Mucosa of rectum (tissue), 2 donors: ENCODE data around the gene COL4A5.

Source experiments
- H3K27ac ChIP-seq, 2 donors: one replicate each; pipeline ENCODE4 v1.7.0; 2013; ENCODE audit warnings: inconsistent platforms in 2 of 2, low read depth in 2 of 2, low read length in 2 of 2
- H3K27me3 ChIP-seq, 2 donors: one replicate each; pipeline ENCODE4 v1.7.0; 2013; ENCODE audit warnings: low read length in 2 of 2; ENCODE audit not compliant: control insufficient read depth in 2 of 2, insufficient read depth in 2 of 2
- H3K36me3 ChIP-seq, 2 donors: one replicate each; pipeline ENCODE4 v1.7.0; 2013; ENCODE audit warnings: low read length in 2 of 2; ENCODE audit not compliant: control insufficient read depth in 2 of 2, insufficient read depth in 2 of 2
- H3K4me1 ChIP-seq, 2 donors: one replicate each; pipeline ENCODE4 v1.7.0; 2013; ENCODE audit warnings: low read length in 2 of 2, mild to moderate bottlenecking in 1 of 2; ENCODE audit not compliant: control insufficient read depth in 2 of 2, insufficient read depth in 2 of 2
- H3K4me3 ChIP-seq, 2 donors: one replicate each; pipeline ENCODE4 v1.7.0; 2013; ENCODE audit warnings: low read length in 2 of 2
- H3K9ac ChIP-seq, 2 donors: one replicate each; pipeline ENCODE4 v1.7.0; 2013; ENCODE audit warnings: low read length in 2 of 2, low read depth in 1 of 2, mild to moderate bottlenecking in 1 of 2
- H3K9me3 ChIP-seq, 2 donors: one replicate each; pipeline ENCODE4 v1.7.0; 2013; ENCODE audit warnings: low read length in 2 of 2; ENCODE audit not compliant: control insufficient read depth in 2 of 2
- donor health status: healthy.
- donor health status: Normal muscosa, but diverticular disease.

COL4A5 gene

GRCh38 chrX:108702530-108702929 lies 262.9 kb downstream of the COL4A5 start:
- Histone ChIP-seq H3K27me3 (no peaks in the 10 kb centered on the region), H3K4me3 (no peak overlapping the region), H3K9me3 (no peaks in the 10 kb centered on the region), H3K27ac (no peak overlapping the region), H3K9ac (no peak overlapping the region), H3K36me3 (no peaks in the 10 kb centered on the region), H3K4me1 (no peaks in the 10 kb centered on the region)

GRCh38 chrX:108704839-108705238 lies 265.2 kb downstream of the COL4A5 start:
- H3K4me1 ChIP-seq: no peaks in the 10 kb centered on the region
- no peaks in the 10 kb centered on the region for H3K9me3 ChIP-seq
- H3K36me3 ChIP-seq: no peaks in the 10 kb centered on the region
- H3K27ac ChIP-seq: no peak overlapping the region
- no peak overlapping the region for H3K4me3 ChIP-seq
- H3K27me3 ChIP-seq: no peaks in the 10 kb centered on the region
- H3K9ac ChIP-seq: no peak overlapping the region

- Histone ChIP-seq H3K36me3 (no peaks in the 10 kb centered on the region), H3K27me3 (no peaks in the 10 kb centered on the region), H3K9ac (no peak overlapping the region), H3K4me3 (no peak overlapping the region), H3K9me3 (no peaks in the 10 kb centered on the region), H3K27ac (no peak overlapping the region), H3K4me1 (no peaks in the 10 kb centered on the region)
Measured at GRCh38 chrX:108712886-108713285, 273.2 kb downstream of the COL4A5 start.

- H3K27me3 ChIP-seq: peaks cover 0 to 3% of the 10 kb centered on the region in 2 donors
- no peaks in the 10 kb centered on the region for H3K36me3 ChIP-seq
- no peak overlapping the region for H3K4me3 ChIP-seq
- H3K4me1 ChIP-seq: no peaks in the 10 kb centered on the region
- H3K9me3 ChIP-seq: no peaks in the 10 kb centered on the region
- no peak overlapping the region for H3K27ac ChIP-seq
- no peak overlapping the region for H3K9ac ChIP-seq
Measured at GRCh38 chrX:108722561-108722960, 282.9 kb downstream of the COL4A5 start.

- no peaks in the 10 kb centered on the region for H3K9me3 ChIP-seq
- no peak overlapping the region for H3K9ac ChIP-seq
- H3K36me3 ChIP-seq: no peaks in the 10 kb centered on the region
- H3K4me1 ChIP-seq: no peaks in the 10 kb centered on the region
- peaks cover 0 to 9% of the 10 kb centered on the region in 2 donors for H3K27me3 ChIP-seq
- H3K4me3 ChIP-seq: no peak overlapping the region
- H3K27ac ChIP-seq: no peak overlapping the region
Measured at GRCh38 chrX:108726748-108727147, 287.1 kb downstream of the COL4A5 start.

GRCh38 chrX:108731153-108731552 lies 291.5 kb downstream of the COL4A5 start:
- H3K9me3 ChIP-seq: no peaks in the 10 kb centered on the region
- no peaks in the 10 kb centered on the region for H3K4me1 ChIP-seq
- no peaks in the 10 kb centered on the region for H3K36me3 ChIP-seq
- H3K27me3 ChIP-seq: peaks cover 15 to 23% of the 10 kb centered on the region in 2 donors
- no peak overlapping the region for H3K9ac ChIP-seq
- no peak overlapping the region for H3K4me3 ChIP-seq
- no peak overlapping the region for H3K27ac ChIP-seq

- Histone ChIP-seq H3K4me3 (no peak overlapping the region), H3K27ac (no peak overlapping the region), H3K27me3 (peaks cover 15 to 27% of the 10 kb centered on the region in 2 donors), H3K36me3 (no peaks in the 10 kb centered on the region), H3K9ac (no peak overlapping the region), H3K4me1 (no peaks in the 10 kb centered on the region), H3K9me3 (no peaks in the 10 kb centered on the region)
Measured at GRCh38 chrX:108732630-108733321, 293.1 kb downstream of the COL4A5 start.

GRCh38 chrX:108734426-108734825 lies 294.8 kb downstream of the COL4A5 start:
- Histone ChIP-seq H3K27ac (no peak overlapping the region), H3K27me3 (peaks cover 15 to 27% of the 10 kb centered on the region in 2 donors), H3K36me3 (no peaks in the 10 kb centered on the region), H3K4me3 (no peak overlapping the region), H3K9me3 (no peaks in the 10 kb centered on the region), H3K4me1 (no peaks in the 10 kb centered on the region), H3K9ac (no peak overlapping the region)

GRCh38 chrX:108735091-108735678 lies 295.5 kb downstream of the COL4A5 start:
- H3K4me3 ChIP-seq: no peak overlapping the region
- H3K9me3 ChIP-seq: no peaks in the 10 kb centered on the region
- H3K9ac ChIP-seq: no peak overlapping the region
- no peaks in the 10 kb centered on the region for H3K36me3 ChIP-seq
- no peak overlapping the region for H3K27ac ChIP-seq
- peaks cover 15 to 27% of the 10 kb centered on the region in 2 donors for H3K27me3 ChIP-seq
- H3K4me1 ChIP-seq: no peaks in the 10 kb centered on the region

GRCh38 chrX:108735679-108736508 lies 296.3 kb downstream of the COL4A5 start:
- Histone ChIP-seq H3K4me1 (no peaks in the 10 kb centered on the region), H3K9me3 (no peaks in the 10 kb centered on the region), H3K4me3 (peak overlapping the region in 1 of 2 donors; percentile 22), H3K36me3 (no peaks in the 10 kb centered on the region), H3K27ac (no peak overlapping the region), H3K9ac (no peak overlapping the region), H3K27me3 (peaks cover 15 to 26% of the 10 kb centered on the region in 2 donors)
